HCT116 (cell line): ENCODE data around the gene MXRA7. TPM values are rescaled to one million over a fixed set of nuclear protein-coding genes. Genes with fewer than 3 reads are reported as not detected.

Source experiments
- ATAC-seq: fragments of 200-7000 bp; cut with Tn5 transposase; 2 replicates; pipeline ENCODE4 v1.9.1; 2020; ENCODE audit warnings: mild to moderate bottlenecking, moderate library complexity
- BruUV-seq: library from RNA; stranded (reverse); fragments of 400-500 nt; replicated peaks from 2 replicates; lab custom pipeline; 2021; lab: Mats Ljungman, UMichigan
- CTCF ChIA-PET: fragments of 300-600 bp; sonication (Branson Sonifier 250); formaldehyde crosslinking; loops from one replicate; lab custom pipeline; 2021; ENCODE audit warnings: antibody characterized with exemption; lab: Charles Lee
- POLR2A ChIA-PET: fragments of 300-600, 350-600 bp; sonication (Branson Sonifier 250); formaldehyde crosslinking; loops from one replicate; lab custom pipeline; 2021; ENCODE audit warnings: antibody characterized with exemption; lab: Charles Lee
- RAD21 ChIA-PET, 2 experiments: fragments of 300-600 bp; sonication (Branson Sonifier 250); formaldehyde crosslinking; loops; one replicate each; lab custom pipeline; 2023; ENCODE audit warnings: low total read pairs in 2 of 2; ENCODE audit not compliant: uncharacterized antibody in 2 of 2, unreplicated experiment in 2 of 2, low non-redundant PET in 1 of 2; lab: Charles Lee
- DNase-seq: peaks from one replicate; pipeline ENCODE4 v3.0.0-alpha.2; 2010; ENCODE audit warnings: low read depth, low spot score
- H2AFZ ChIP-seq: fragments of 200-600 bp; shearing (Covaris generic), sonication (generic); 2 replicates; pipeline ENCODE4 v1.6.1; 2017; ENCODE audit warnings: low read depth, mixed run types, mixed read lengths, antibody characterized with exemption, low read length; ENCODE audit not compliant: poor library complexity, severe bottlenecking
- H3K27ac ChIP-seq: 2 replicates; pipeline ENCODE4 v1.5.1; 2012; ENCODE audit warnings: low read depth, low read length
- H3K27me3 ChIP-seq: fragments of 200-600 bp; sonication (generic); 2 replicates; pipeline ENCODE4 v1.6.1; 2016; ENCODE audit warnings: mixed run types, low read length, mixed read lengths; ENCODE audit not compliant: insufficient read depth
- H3K36me3 ChIP-seq, 2 experiments: fragments of 200-500 bp in 1 of 2; fragments of 200-600 bp in 1 of 2; sonication (Bioruptor generic) in 1 of 2; sonication (generic) in 1 of 2; 2 replicates each; pipeline versions ENCODE4 v1.5.1 to v1.6.1; 2014 to 2016; ENCODE audit warnings: low read length in 2 of 2, inconsistent platforms in 1 of 2, mixed read lengths in 1 of 2, mixed run types in 1 of 2; ENCODE audit not compliant: insufficient read depth in 2 of 2, control insufficient read depth in 1 of 2
- H3K4me1 ChIP-seq, 2 experiments: fragments of 200-600 bp in 1 of 2; sonication (generic) in 1 of 2; 2 replicates each; pipeline versions ENCODE4 v1.5.1 to v1.6.1; 2012 to 2017; ENCODE audit warnings: low read length in 2 of 2, inconsistent platforms in 1 of 2, mild to moderate bottlenecking in 1 of 2, mixed read lengths in 1 of 2, mixed run types in 1 of 2, moderate library complexity in 1 of 2; ENCODE audit not compliant: insufficient read depth in 2 of 2, control insufficient read depth in 1 of 2
- H3K4me2 ChIP-seq: fragments of 200-600 bp; sonication (generic); 2 replicates; pipeline ENCODE4 v1.6.1; 2017; ENCODE audit warnings: mixed run types, low read length, mixed read lengths
- H3K4me3 ChIP-seq, 2 experiments: fragments of 200-600 bp in 1 of 2; sonication (generic) in 1 of 2; replicated peaks in 1 of 2; 2 replicates each; pipeline ENCODE4 v1.5.1; 2011 to 2016; ENCODE audit warnings: low read length in 2 of 2, control low read depth in 1 of 2, low read depth in 1 of 2, mild to moderate bottlenecking in 1 of 2, mixed read lengths in 1 of 2, mixed run types in 1 of 2
- H3K79me2 ChIP-seq: fragments of 200-600 bp; sonication (generic); 2 replicates; pipeline ENCODE4 v1.6.1; 2017; ENCODE audit warnings: mild to moderate bottlenecking, mixed run types, low read length, moderate library complexity, mixed read lengths; ENCODE audit not compliant: insufficient read depth
- H3K9ac ChIP-seq: fragments of 200-600 bp; sonication (generic); 2 replicates; pipeline ENCODE4 v1.6.1; 2016; ENCODE audit warnings: low read length, mixed read lengths
- H3K9me2 ChIP-seq: fragments of 200-600 bp; sonication (generic), shearing (Covaris generic); 2 replicates; pipeline ENCODE4 v1.6.1; 2017; ENCODE audit warnings: mixed run types, mild to moderate bottlenecking, moderate library complexity; ENCODE audit not compliant: insufficient read depth
- H3K9me3 ChIP-seq, 2 experiments: fragments of 200-500 bp in 1 of 2; fragments of 200-600 bp in 1 of 2; sonication (Bioruptor generic) in 1 of 2; sonication (generic) in 1 of 2; 2 replicates each; pipeline ENCODE4 v1.6.1; 2014 to 2017; ENCODE audit warnings: low read length in 2 of 2, mixed read lengths in 2 of 2, inconsistent platforms in 1 of 2, low read depth in 1 of 2, mild to moderate bottlenecking in 1 of 2, mixed run types in 1 of 2, moderate library complexity in 1 of 2; ENCODE audit not compliant: control insufficient read depth in 1 of 2, insufficient read depth in 1 of 2
- H4K20me1 ChIP-seq: fragments of 200-600 bp; sonication (generic), shearing (Covaris generic); 2 replicates; pipeline ENCODE4 v1.6.1; 2017; ENCODE audit warnings: mixed run types, mild to moderate bottlenecking, moderate library complexity; ENCODE audit not compliant: insufficient read depth
- CBX3 ChIP-seq: IDR thresholded peaks from 2 replicates; pipeline ENCODE4 v1.6.1; 2012; ENCODE audit warnings: low read depth
- CEBPB ChIP-seq: IDR thresholded peaks from 2 replicates; pipeline ENCODE4 v1.6.1; 2012; ENCODE audit warnings: low read depth
- EGR1 ChIP-seq: IDR thresholded peaks from 2 replicates; pipeline ENCODE4 v1.6.1; 2012; ENCODE audit warnings: low read depth
- ELF1 ChIP-seq: IDR thresholded peaks from 2 replicates; pipeline ENCODE4 v1.6.1; 2012; ENCODE audit warnings: low read depth, borderline replicate concordance
- EZH2 ChIP-seq: fragments of 200-600 bp; sonication (generic); IDR thresholded peaks from 2 replicates; pipeline ENCODE4 v1.6.1; 2017; ENCODE audit warnings: antibody characterized with exemption, mixed run types
- EZH2phosphoT487 ChIP-seq: fragments of 200-600 bp; IDR thresholded peaks from 2 replicates; pipeline ENCODE4 v1.6.1; 2018; ENCODE audit warnings: antibody characterized with exemption, borderline replicate concordance
- FOSL1 ChIP-seq: IDR thresholded peaks from 2 replicates; pipeline ENCODE4 v1.6.1; 2012; ENCODE audit warnings: low read depth
- JUND ChIP-seq: IDR thresholded peaks from 2 replicates; pipeline ENCODE4 v1.6.1; 2012
- POLR2A ChIP-seq: IDR thresholded peaks from 2 replicates; pipeline ENCODE4 v1.7.0; 2011; ENCODE audit warnings: borderline replicate concordance; ENCODE audit not compliant: insufficient read depth, insufficient read length; ENCODE audit errors: extremely low read depth
- POLR2AphosphoS5 ChIP-seq: IDR thresholded peaks from 2 replicates; pipeline ENCODE4 v1.6.1; 2011; ENCODE audit warnings: mild to moderate bottlenecking, low read depth, low read length, moderate library complexity
- RAD21 ChIP-seq: IDR thresholded peaks from 2 replicates; pipeline ENCODE4 v1.6.1; 2012; ENCODE audit warnings: low read depth, mild to moderate bottlenecking
- SIN3A ChIP-seq: IDR thresholded peaks from 2 replicates; pipeline ENCODE4 v1.6.1; 2012; ENCODE audit warnings: low read depth
- TCF7L2 ChIP-seq: IDR thresholded peaks from 2 replicates; pipeline ENCODE4 v1.7.0; 2011; ENCODE audit warnings: borderline replicate concordance, inconsistent platforms; ENCODE audit not compliant: insufficient read depth, insufficient read length; ENCODE audit errors: extremely low read depth
- YY1 ChIP-seq: IDR thresholded peaks from 2 replicates; pipeline ENCODE4 v1.6.1; 2011; ENCODE audit warnings: low read length, low read depth, moderate library complexity, mild to moderate bottlenecking; ENCODE audit not compliant: insufficient replicate concordance; ENCODE audit errors: extremely low read depth
- ZNF274 ChIP-seq: fragments of 200-500 bp; sonication (Bioruptor generic); IDR thresholded peaks from 2 replicates; pipeline ENCODE4 v1.6.1; 2014; ENCODE audit warnings: mild to moderate bottlenecking, low read depth, low read length, inconsistent platforms
- intact Hi-C: fragments of 100-400 bp; cut with micrococcal nuclease; formaldehyde crosslinking; loops from 2 replicates; pipeline ENCODE4 v1.10.0; 2022
- total RNA-seq: library from RNA; stranded (reverse); gene quantifications from one replicate; pipeline ENCODE4 v1.2.1, GENCODE V29; 2021; ENCODE audit not compliant: unreplicated experiment
- TF ChIP-seq, protein P1 (sequence below): IDR thresholded peaks from 2 replicates; pipeline ENCODE4 v1.6.1; 2012
- TF ChIP-seq, protein P2 (sequence below): IDR thresholded peaks from 2 replicates; pipeline ENCODE4 v1.6.1; 2012

MXRA7 gene
- total RNA-seq, 1 experiment from 2014 or later, result 57.1 TPM

DNA sequence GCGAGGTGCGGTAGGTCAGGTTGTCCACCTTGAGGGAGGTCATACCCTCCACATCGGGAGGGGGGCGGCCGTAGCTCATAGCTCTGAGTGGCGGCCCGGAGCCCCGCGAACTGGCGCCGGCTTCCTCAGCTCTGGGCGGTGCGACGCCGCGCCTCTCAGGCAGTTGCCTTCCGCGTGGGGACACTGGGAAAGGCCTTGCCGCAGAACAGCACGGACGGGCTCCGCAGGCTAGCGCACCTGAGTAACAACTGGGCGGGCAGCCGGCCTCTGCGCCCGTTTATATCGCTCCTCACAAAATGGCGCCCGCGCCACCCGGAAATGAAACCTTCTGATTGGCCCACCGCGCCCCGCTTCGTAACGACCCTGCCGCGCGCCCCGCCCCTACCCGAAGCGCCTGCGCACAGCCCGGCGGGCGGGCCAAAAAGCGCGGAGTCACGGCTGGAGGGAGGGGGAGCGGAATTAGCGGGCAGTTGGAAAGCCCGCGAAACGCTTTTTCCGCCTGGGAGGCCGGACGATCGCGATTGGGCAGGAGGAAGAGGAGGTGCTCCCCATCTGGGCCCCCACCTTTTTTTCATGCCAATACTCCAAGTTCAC lies 26.4 kb upstream of the MXRA7 start, which contains the start of gene SRSF2 (continued):
- peak; percentile 100 for TF ChIP-seq POLR2AphosphoS5
- TF ChIP-seq EZH2, result no peak
- TF ChIP-seq ZNF274, result no peak
- peak; percentile 98 for TF ChIP-seq YY1
- no peak for TF ChIP-seq FOSL1
- no peak; the same call in 1 of the 2 replicates for TF ChIP-seq CBX3
- peak; percentile 100 for TF ChIP-seq SIN3A
- peak; percentile 34 for TF ChIP-seq TCF7L2
- TF ChIP-seq, protein P1, sequence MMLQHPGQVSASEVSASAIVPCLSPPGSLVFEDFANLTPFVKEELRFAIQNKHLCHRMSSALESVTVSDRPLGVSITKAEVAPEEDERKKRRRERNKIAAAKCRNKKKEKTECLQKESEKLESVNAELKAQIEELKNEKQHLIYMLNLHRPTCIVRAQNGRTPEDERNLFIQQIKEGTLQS, result no peak
- TF ChIP-seq POLR2A, result peak; percentile 100
- no peak; the same call in 1 of the 2 replicates for TF ChIP-seq ELF1
- TF ChIP-seq RAD21, result no peak
- TF ChIP-seq, protein P2, sequence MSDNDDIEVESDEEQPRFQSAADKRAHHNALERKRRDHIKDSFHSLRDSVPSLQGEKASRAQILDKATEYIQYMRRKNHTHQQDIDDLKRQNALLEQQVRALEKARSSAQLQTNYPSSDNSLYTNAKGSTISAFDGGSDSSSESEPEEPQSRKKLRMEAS, result peak; percentile 94
- TF ChIP-seq EZH2phosphoT487, result no peak

DNA sequence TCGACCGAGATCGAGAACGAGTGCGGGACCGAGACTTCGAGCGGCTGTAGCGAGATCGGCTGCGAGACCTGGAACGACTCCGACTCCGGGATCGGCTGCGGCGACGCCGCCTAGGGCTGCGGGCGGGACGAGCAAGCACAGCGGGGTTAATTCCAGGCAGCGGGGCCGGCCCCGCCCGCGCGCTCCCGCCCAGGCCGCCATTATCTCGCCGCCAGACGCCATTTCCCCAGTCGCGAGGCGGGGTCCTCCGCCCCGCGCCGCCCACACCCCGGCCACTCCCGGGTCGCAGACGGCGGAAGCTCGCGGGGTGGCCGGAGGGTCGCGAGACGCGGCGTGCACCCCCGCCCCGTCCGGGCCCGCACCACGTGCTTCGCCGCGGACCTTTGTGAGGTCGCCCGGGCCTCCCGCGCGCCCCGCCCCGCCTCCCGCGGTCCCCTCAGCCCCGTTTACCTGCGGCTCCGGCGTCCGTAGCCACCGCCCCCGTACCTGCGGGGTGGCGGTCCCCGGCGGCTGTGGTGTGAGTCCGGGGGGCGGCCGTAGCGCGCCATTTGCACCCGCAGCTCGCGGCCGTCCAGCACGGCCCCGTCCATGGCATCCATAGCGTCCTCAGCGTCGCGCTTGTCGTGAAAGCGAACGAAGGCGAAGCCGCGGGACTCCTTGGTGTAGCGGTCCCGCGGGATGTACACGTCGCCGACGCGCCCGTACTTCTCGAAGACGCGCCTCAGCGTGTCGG lies 25.8 kb upstream of the MXRA7 start:
- peak overlapping the region; percentile 97 for H3K9ac ChIP-seq
- H3K27ac ChIP-seq, result peak overlapping the region; percentile 92
- peaks cover 16 to 34% of the 10 kb centered on the region in 2 experiments for H3K4me1 ChIP-seq
- H3K4me3 ChIP-seq, result peak overlapping the region; percentile 71 to 91
- CTCF ChIA-PET, result interaction anchor here (1.6 to 1.7 kb wide), 2 partner anchors 9 kb away, joined by 5 to 6 read pairs; no protein-coding TSS in a partner anchor
- ATAC-seq, result peak; percentile 14
- TF ChIP-seq EGR1 (peak; percentile 68; the same call in 1 of the 2 replicates), SIN3A (peak; percentile 32; the same call in 1 of the 2 replicates), CBX3 (no peak), JUND (peak; percentile 8; the same call in 1 of the 2 replicates), CEBPB (no peak), POLR2AphosphoS5 (peak; percentile 62), TCF7L2 (peak; percentile 58), YY1 (peak; percentile 98)
- TF ChIP-seq, all 23 proteins: peak for 6
- H3K27me3 ChIP-seq, result no peaks in the 10 kb centered on the region
- H2AFZ ChIP-seq, result no peak overlapping the region
- H3K4me2 ChIP-seq, result peak overlapping the region; percentile 83
- H3K9me2 ChIP-seq, result no peaks in the 10 kb centered on the region
- intact Hi-C loops, result no loop called here
- H3K9me3 ChIP-seq, result no peaks in the 10 kb centered on the region
- H3K36me3 ChIP-seq, result peaks cover 34 to 48% of the 10 kb centered on the region in 2 experiments
- RAD21 ChIA-PET, result no interaction called here
- peaks cover 39% of the 10 kb centered on the region for H4K20me1 ChIP-seq
- BruUV-seq, result no TSS peak
- peaks cover 55% of the 10 kb centered on the region for H3K79me2 ChIP-seq
- POLR2A ChIA-PET, result interaction anchor here (1.7 to 3.7 kb wide), 4 partner anchors 9 to 51 kb away, joined by 6 to 27 read pairs (median 7); partner anchors contain the start of genes JMJD6 and METTL23
- no peak for DNase-seq
